ENCODE measurements around the gene MRGPRF.

Gene MRGPRF

GRCh38 chr11:69013009-69013951, at the start of gene MRGPRF:
Gene MRGPRF, minus strand, starts transcription at chr11:69013246. Its CDS starts 3,345 bp downstream, at chr11:69009901.
- in situ Hi-C loops (cut with MboI; ENCODE audit: low sequenced_read_pairs), result no loop called here

DNA sequence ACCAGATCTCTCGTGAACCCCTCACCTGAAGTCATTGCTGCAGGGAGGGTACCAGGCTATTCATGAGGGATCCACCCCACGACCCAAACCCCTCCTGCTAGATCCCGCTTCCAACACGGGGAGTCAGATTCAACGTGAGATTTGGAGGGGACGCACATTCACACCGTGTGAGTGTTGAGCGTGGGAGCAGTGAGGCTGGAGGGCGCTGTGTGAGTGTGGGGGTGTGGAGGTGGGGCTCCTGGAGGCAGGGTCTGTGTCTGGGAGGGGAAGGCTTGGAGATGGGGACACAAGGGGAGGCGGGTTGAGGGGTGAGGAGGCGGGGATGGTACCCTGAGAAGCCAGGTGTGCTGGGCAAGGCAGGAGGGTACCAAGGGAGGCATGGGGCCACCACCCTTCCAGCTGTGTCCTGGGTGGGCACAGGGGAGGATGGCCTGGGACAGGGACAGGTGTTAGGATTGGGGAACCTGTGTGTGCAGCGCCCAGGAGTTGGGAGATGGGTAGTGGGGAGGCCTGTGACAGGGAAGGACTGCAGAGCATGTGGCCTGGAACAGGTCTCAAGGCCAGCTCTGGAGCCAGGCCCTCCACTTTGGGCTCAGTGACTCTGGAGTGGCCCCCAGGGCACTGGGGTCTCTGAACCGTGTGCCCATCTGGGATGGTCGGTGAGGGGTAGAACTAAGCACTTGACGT, 49.3 kb upstream of the MRGPRF start:
- in situ Hi-C loops (cut with MboI; ENCODE audit: low sequenced_read_pairs), result no loop called here

DNA sequence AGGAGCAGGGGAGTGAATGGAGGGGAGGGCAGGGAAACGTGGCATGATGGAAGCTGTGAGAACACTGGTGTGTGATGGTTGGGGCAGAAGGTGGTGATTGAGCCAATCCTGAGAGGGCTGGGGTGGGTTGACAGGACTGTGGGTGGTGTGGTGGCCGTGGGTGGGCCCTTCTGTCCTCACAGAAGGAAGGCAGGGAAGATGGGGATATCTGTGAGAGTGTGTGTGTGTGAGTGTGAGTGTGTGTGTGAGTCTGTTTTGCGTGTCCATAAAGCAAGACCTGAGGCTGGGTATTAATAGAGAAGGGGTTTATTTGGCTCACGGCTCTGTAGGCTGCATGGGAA, 48.6 kb upstream of the MRGPRF start:
- in situ Hi-C loops (cut with MboI; ENCODE audit: low sequenced_read_pairs), result no loop called here

DNA sequence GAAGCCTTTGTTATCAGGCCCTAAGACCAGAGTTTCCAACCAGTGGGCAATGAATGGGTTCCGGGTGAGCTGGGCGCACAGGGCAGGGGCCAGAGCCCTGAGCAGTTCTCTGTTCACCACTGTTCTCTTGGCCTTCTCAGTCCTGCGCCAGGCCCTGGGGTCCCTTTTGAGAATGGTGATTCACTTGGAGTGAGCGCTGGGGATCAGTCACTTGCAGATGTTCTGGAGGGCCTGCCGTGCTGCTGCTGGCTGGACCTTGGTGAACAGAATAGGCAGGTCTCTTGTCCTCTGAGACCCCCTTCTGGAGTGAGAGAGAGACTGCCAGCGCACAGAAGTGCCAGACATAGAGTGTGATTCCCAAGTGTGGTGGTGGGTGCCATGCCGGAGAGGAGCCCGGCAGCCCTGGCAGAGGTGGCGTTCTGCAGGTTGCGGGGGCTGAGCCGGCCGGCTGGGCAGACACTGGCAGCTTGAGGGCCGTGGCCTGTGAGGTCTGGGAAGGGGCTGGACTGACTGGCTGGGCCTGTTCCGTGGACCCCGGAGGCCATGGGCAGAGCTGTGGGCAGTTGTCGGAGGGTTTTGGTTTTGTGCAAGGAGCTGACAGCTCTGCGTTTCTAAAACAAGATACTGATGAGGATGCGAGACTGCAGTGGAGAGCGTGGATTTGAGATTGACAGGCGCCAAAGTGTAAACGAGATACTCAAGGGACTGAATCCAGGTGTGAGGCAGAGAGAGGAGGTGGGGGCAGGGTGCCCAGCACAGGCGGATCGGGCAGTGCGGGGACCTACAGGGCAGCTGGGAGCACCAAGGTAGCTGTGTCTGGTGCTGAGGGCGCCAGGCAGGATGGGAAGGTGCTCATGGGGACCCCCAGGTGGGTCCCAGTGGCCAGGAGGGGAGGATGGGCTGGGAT, 48.0 kb upstream of the MRGPRF start:
- in situ Hi-C loops (cut with MboI; ENCODE audit: low sequenced_read_pairs), result no loop called here

GRCh38 chr11:69059985-69060384, 46.9 kb upstream of the MRGPRF start:
- in situ Hi-C loops (cut with MboI; ENCODE audit: low sequenced_read_pairs), result no loop called here

- in situ Hi-C loops (cut with MboI; ENCODE audit: low sequenced_read_pairs), result no loop called here
Measured at GRCh38 chr11:69059429-69059828, 46.4 kb upstream of the MRGPRF start.

- in situ Hi-C loops (cut with MboI; ENCODE audit: low sequenced_read_pairs), result no loop called here
Measured at GRCh38 chr11:69058511-69059270, 45.6 kb upstream of the MRGPRF start.

DNA sequence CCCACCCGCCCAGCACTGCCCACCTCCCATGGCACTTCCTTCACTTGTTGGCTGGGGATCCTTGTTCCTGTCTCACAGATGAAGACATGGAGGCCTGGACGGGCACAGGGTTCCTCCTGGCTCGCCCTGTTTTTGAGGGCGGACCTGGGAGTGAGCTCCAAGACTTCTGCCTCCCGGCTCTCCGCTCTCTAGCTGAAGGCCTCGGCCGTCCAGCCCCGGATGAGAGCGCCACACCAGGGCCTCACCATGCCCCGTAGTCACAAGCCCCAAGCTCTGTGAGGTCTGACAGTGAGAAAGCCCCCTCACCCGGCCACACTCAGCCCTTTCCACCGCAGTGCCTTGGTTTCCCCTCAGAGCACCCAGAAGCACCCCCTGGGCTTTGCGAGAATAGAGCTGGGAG, 44.8 kb upstream of the MRGPRF start:
- in situ Hi-C loops (cut with MboI; ENCODE audit: low sequenced_read_pairs), result no loop called here

- in situ Hi-C loops (cut with MboI; ENCODE audit: low sequenced_read_pairs), result no loop called here
Measured at GRCh38 chr11:69057236-69057635, 44.2 kb upstream of the MRGPRF start.

GRCh38 chr11:69055598-69056516, 42.8 kb upstream of the MRGPRF start:
- in situ Hi-C loops (cut with MboI; ENCODE audit: low sequenced_read_pairs), result no loop called here

- in situ Hi-C loops (cut with MboI; ENCODE audit: low sequenced_read_pairs), result no loop called here
Measured at GRCh38 chr11:69055212-69055586, 42.2 kb upstream of the MRGPRF start.

GRCh38 chr11:69054397-69055211, 41.6 kb upstream of the MRGPRF start:
- in situ Hi-C loops (cut with MboI; ENCODE audit: low sequenced_read_pairs), result no loop called here

- in situ Hi-C loops (cut with MboI; ENCODE audit: low sequenced_read_pairs), result no loop called here
Measured at GRCh38 chr11:69053546-69054396, 40.7 kb upstream of the MRGPRF start.

GRCh38 chr11:69053169-69053477, 40.1 kb upstream of the MRGPRF start:
- in situ Hi-C loops (cut with MboI; ENCODE audit: low sequenced_read_pairs), result no loop called here

GRCh38 chr11:69052343-69053168, 39.5 kb upstream of the MRGPRF start:
- in situ Hi-C loops (cut with MboI; ENCODE audit: low sequenced_read_pairs), result no loop called here

GRCh38 chr11:69051381-69052342, 38.6 kb upstream of the MRGPRF start:
- in situ Hi-C loops (cut with MboI; ENCODE audit: low sequenced_read_pairs), result no loop called here

Measured in HL-60/S4 treated with phorbol 12-myristate 13-acetate at 8.2 ng/mL for 4 days and 3 days (cell line).